Prostate gland (tissue), 2 donors: ENCODE data around the gene ZFAND3. TPM values are rescaled to one million over a fixed set of nuclear protein-coding genes. Genes with fewer than 3 reads are reported as not detected.

Experiments used
- DNase-seq: peaks from one replicate; pipeline ENCODE4 v3.0.0-alpha.2; 2019; ENCODE audit warnings: low spot score
- H3K27ac ChIP-seq, 2 donors: fragments of 200-600 bp; sonication (generic); 2 replicates each; pipeline ENCODE4 v1.5.1; 2017 to 2019
- H3K27me3 ChIP-seq: fragments of 200-600 bp; sonication (generic); replicated peaks from 2 replicates; pipeline ENCODE4 v1.5.1; 2019; ENCODE audit not compliant: insufficient read depth
- H3K36me3 ChIP-seq, 2 donors: fragments of 200-600 bp; sonication (generic); 1 replicate in 1 of 2; 2 replicates in 1 of 2; pipeline versions ENCODE4 v1.5.1 to v1.8.1; 2017 to 2019
- H3K4me1 ChIP-seq: fragments of 200-600 bp; sonication (generic); replicated peaks from 2 replicates; pipeline ENCODE4 v1.5.1; 2019
- H3K4me3 ChIP-seq, 2 donors: fragments of 200-600 bp; sonication (generic); 2 replicates each; pipeline ENCODE4 v1.5.1; 2017 to 2019
- H3K9me3 ChIP-seq: fragments of 200-600 bp; sonication (generic); 2 replicates; pipeline ENCODE4 v1.5.1; 2017
- CTCF ChIP-seq, 4 experiments: fragments of 200-600 bp in 2 of 4; fragments of 450-650 bp in 2 of 4; sonication (generic) in 2 of 4; IDR thresholded peaks; 1 replicate in 3 of 4; 2 replicates in 1 of 4; pipeline ENCODE4 v1.5.1; 2016 to 2019; ENCODE audit warnings: antibody characterized with exemption in 4 of 4, mild to moderate bottlenecking in 2 of 4, moderate library complexity in 2 of 4
- POLR2A ChIP-seq: fragments of 450-650 bp; IDR thresholded peaks from one replicate; pipeline ENCODE4 v1.6.1; 2016; ENCODE audit warnings: antibody characterized with exemption, mild to moderate bottlenecking
- POLR2AphosphoS5 ChIP-seq: sonication (generic); formaldehyde crosslinking; IDR thresholded peaks from one replicate; pipeline ENCODE4 v1.6.1; 2017; ENCODE audit warnings: antibody characterized with exemption
- whole genome bisulfite sequencing: methylation state at CpG from one replicate; pipeline ENCODE4 v1.1.5; 2018; 5-methylcytosine and 5-hydroxymethylcytosine counted together
- intact Hi-C: fragments of 100-400 bp; cut with DNase I; formaldehyde crosslinking; loops from one replicate; pipeline ENCODE4 v1.14.2; 2022
- total RNA-seq, 2 donors: library from RNA; depleted of rRNA; stranded (reverse); fragments of >200 nt; gene quantifications; one replicate each; pipeline ENCODE4 v1.1.0, GENCODE V29; 2016

ZFAND3 gene
- total RNA-seq, 2 donors from 2014 or later, result 43.5 to 89.1 TPM

GRCh38 chr6:38148606-38149005 is 329.1 kb downstream of the ZFAND3 start:
- 70% methylated on average over 2 of the region's 2 CpGs for WGBS
- TF ChIP-seq POLR2AphosphoS5 (no peak), POLR2A (no peak), CTCF (IDR thresholded peaks at IDR 0.05) (no peak)

GRCh38 chr6:38149531-38149930 is 330.0 kb downstream of the ZFAND3 start:
- Histone ChIP-seq H3K4me1 (no peaks in the 10 kb centered on the region), H3K27me3 (no peaks in the 10 kb centered on the region), H3K4me3 (no peak overlapping the region), H3K36me3 (no peaks in the 10 kb centered on the region), H3K27ac (no peak overlapping the region), H3K9me3 (no peaks in the 10 kb centered on the region)
- intact Hi-C loops, result no loop called here
- TF ChIP-seq POLR2A, result no peak
- TF ChIP-seq CTCF (IDR thresholded peaks at IDR 0.05), result no peak
- no peak for TF ChIP-seq POLR2AphosphoS5
- no peak for DNase-seq
- WGBS, result 96% methylated on average over 2 of the region's 2 CpGs

More at GRCh38 chr6:38148606-38149005, 329.1 kb downstream of the ZFAND3 start:
- no peak overlapping the region for H3K4me3 ChIP-seq
- no peaks in the 10 kb centered on the region for H3K36me3 ChIP-seq
- no peaks in the 10 kb centered on the region for H3K27me3 ChIP-seq
- H3K4me1 ChIP-seq, result no peaks in the 10 kb centered on the region
- DNase-seq, result no peak
- no peak overlapping the region for H3K27ac ChIP-seq
- H3K9me3 ChIP-seq, result no peaks in the 10 kb centered on the region
- intact Hi-C loops, result no loop called here

- H3K9me3 ChIP-seq, result no peaks in the 10 kb centered on the region
- no peaks in the 10 kb centered on the region for H3K27me3 ChIP-seq
- no peak for DNase-seq
- no peak overlapping the region for H3K27ac ChIP-seq
- WGBS, result 92% methylated on average over 3 of the region's 3 CpGs
- no peaks in the 10 kb centered on the region for H3K4me1 ChIP-seq
- intact Hi-C loops, result no loop called here
- no peaks in the 10 kb centered on the region for H3K36me3 ChIP-seq
- H3K4me3 ChIP-seq, result no peak overlapping the region
- TF ChIP-seq POLR2AphosphoS5, result no peak
- no peak for TF ChIP-seq CTCF (IDR thresholded peaks at IDR 0.05)
- no peak for TF ChIP-seq POLR2A
Measured at GRCh38 chr6:38150021-38150420, 330.5 kb downstream of the ZFAND3 start.

GRCh38 chr6:38150681-38151296 is 331.3 kb downstream of the ZFAND3 start:
- Histone ChIP-seq H3K4me3 (no peak overlapping the region), H3K27ac (no peak overlapping the region), H3K27me3 (no peaks in the 10 kb centered on the region), H3K9me3 (no peaks in the 10 kb centered on the region), H3K36me3 (no peaks in the 10 kb centered on the region), H3K4me1 (no peaks in the 10 kb centered on the region)
- WGBS, result 78% methylated on average over 11 of the region's 11 CpGs
- TF ChIP-seq CTCF (IDR thresholded peaks at IDR 0.05), result no peak
- TF ChIP-seq POLR2A, result no peak
- TF ChIP-seq POLR2AphosphoS5, result no peak
- no peak for DNase-seq
- intact Hi-C loops, result no loop called here
